K562 (cell line): ENCODE measurements around the gene BTF3L4. TPM values are rescaled to one million over a fixed set of nuclear protein-coding genes. Genes with fewer than 3 reads are reported as not detected.
A peak's percentile ranks its signal among the peaks of the same experiment; 100 is the strongest.

Experiments used
- ATF1 ChIP-seq, 2 experiments: fragments of 450-650 bp in 1 of 2; IDR thresholded peaks; 2 replicates each; pipeline ENCODE4 v1.6.1; 2016; ENCODE audit warnings: missing compliant biosample characterization in 1 of 2, missing genetic modification characterization in 1 of 2
- BRD4 ChIP-seq: fragments of 200-600 bp; sonication (generic); IDR thresholded peaks from 2 replicates; pipeline ENCODE4 v1.6.1; 2017; ENCODE audit warnings: inconsistent platforms
- BRD9 ChIP-seq: fragments of 450-650 bp; IDR thresholded peaks from 2 replicates; pipeline ENCODE4 v1.6.1; 2018; ENCODE audit warnings: low read depth; ENCODE audit not compliant: partially characterized antibody
- BRF1 ChIP-seq: IDR thresholded peaks from 3 replicates; pipeline ENCODE4 v1.6.1; 2011; ENCODE audit warnings: borderline replicate concordance, mild to moderate bottlenecking; ENCODE audit not compliant: insufficient read length; ENCODE audit errors: extremely low read depth
- CREM ChIP-seq: IDR thresholded peaks from 2 replicates; pipeline ENCODE4 v1.6.1; 2014; ENCODE audit warnings: antibody characterized with exemption, low read depth
- ETV5 ChIP-seq: sonication (generic); formaldehyde crosslinking; IDR thresholded peaks from 2 replicates; pipeline ENCODE4 v1.4.0; 2020; ENCODE audit warnings: low read depth, mild to moderate bottlenecking, missing genetic modification reagents
- GABPB2 ChIP-seq: fragments of 250-450 bp; sonication (Bioruptor Pico); conservative IDR thresholded peaks from 2 replicates; pipeline ENCODE4 v1.5.1; 2021; ENCODE audit warnings: mild to moderate bottlenecking
- MCM7 ChIP-seq, 2 experiments: fragments of 450-650 bp; IDR thresholded peaks; 2 replicates each; pipeline ENCODE4 v1.6.1; 2016 to 2018
- NR2C1 ChIP-seq, 2 experiments: fragments of 450-650 bp; IDR thresholded peaks; 2 replicates each; pipeline ENCODE4 v1.6.1; 2017; ENCODE audit warnings: mild to moderate bottlenecking in 2 of 2, antibody characterized with exemption in 1 of 2, inconsistent platforms in 1 of 2, missing compliant biosample characterization in 1 of 2, missing genetic modification characterization in 1 of 2
- NRF1 ChIP-seq, 2 experiments: fragments of 450-650 bp; IDR thresholded peaks in 1 of 2; conservative IDR thresholded peaks in 1 of 2; 2 replicates each; pipeline ENCODE4 v1.6.1; 2014; ENCODE audit warnings: mild to moderate bottlenecking in 2 of 2
- RAD21 ChIP-seq, 2 experiments: fragments of 250-450 bp in 1 of 2; fragments of 450-650 bp in 1 of 2; sonication (Bioruptor Pico) in 1 of 2; formaldehyde crosslinking in 1 of 2; IDR thresholded peaks in 1 of 2; conservative IDR thresholded peaks in 1 of 2; 2 replicates each; pipeline versions ENCODE4 v1.4.0 to v1.8.0; 2020 to 2022; ENCODE audit warnings: mild to moderate bottlenecking in 2 of 2, moderate library complexity in 1 of 2
- TAF15 ChIP-seq: fragments of 200-400 bp; formaldehyde crosslinking; IDR thresholded peaks from 2 replicates; pipeline ENCODE4 v1.6.1; 2017; ENCODE audit warnings: mild to moderate bottlenecking, low read depth, low read length, moderate library complexity
- U2AF2 ChIP-seq: fragments of 200-400 bp; formaldehyde crosslinking; optimal IDR thresholded peaks from 2 replicates; pipeline ENCODE3; 2017; ENCODE audit warnings: low read depth, mild to moderate bottlenecking, low read length
- ZNF324 ChIP-seq: fragments of 250-450 bp; sonication (Bioruptor Pico); IDR thresholded peaks from 2 replicates; pipeline ENCODE4 v1.4.0; 2020; ENCODE audit warnings: mild to moderate bottlenecking
- ZNF408 ChIP-seq: fragments of 250-450 bp; sonication (Bioruptor Pico); IDR thresholded peaks from 2 replicates; pipeline ENCODE4 v1.4.0; 2020; ENCODE audit warnings: low read depth, mild to moderate bottlenecking, moderate library complexity
- ZNF79 ChIP-seq: fragments of 250-450 bp; sonication (Bioruptor Pico); IDR thresholded peaks from 2 replicates; pipeline ENCODE4 v1.4.0; 2020; ENCODE audit warnings: low read depth, mild to moderate bottlenecking, moderate library complexity
- ZNF830 ChIP-seq: fragments of 250-450 bp; sonication (Bioruptor Pico); IDR thresholded peaks from 2 replicates; pipeline ENCODE4 v1.5.0; 2021; ENCODE audit warnings: mild to moderate bottlenecking
- polyA plus RNA-seq, 8 experiments: library from polyadenylated mRNA; depleted of rRNA in 4 of 8; stranded (reverse) in 5 of 8; unstranded in 3 of 8; fragments of >200 nt; fragmentation: Nextera tagmentation in 2 of 8; fragmentation: Illumina TruSeq in 1 of 8; extraction: Ambion mirVana in 2 of 8; extraction: Trizol in 1 of 8; gene quantifications; 2 replicates each; pipeline versions ENCODE4 v1.2.1 to v1.2.3, GENCODE V29; 2011 to 2014; ENCODE audit warnings: inconsistent platforms in 1 of 8, missing spikeins in 1 of 8
- total RNA-seq, 7 experiments: library from RNA; depleted of rRNA in 6 of 7; stranded (reverse); fragments of >200 nt in 6 of 7; fragmentation: Illumina TruSeq in 2 of 7; extraction: Trizol in 2 of 7; gene quantifications; 2 replicates each; pipeline versions ENCODE4 v1.2.1 to v1.2.3, GENCODE V29; 2011 to 2021; ENCODE audit warnings: low replicate concordance in 1 of 7
- TF ChIP-seq, protein P1 (sequence below): fragments of 450-650 bp; IDR thresholded peaks from 2 replicates; pipeline ENCODE4 v1.6.1; 2018; ENCODE audit not compliant: partially characterized antibody
- TF ChIP-seq, protein P2 (sequence below): fragments of 250-450 bp; sonication (Bioruptor Pico); IDR thresholded peaks from 2 replicates; pipeline ENCODE4 v1.5.0; 2021
- TF ChIP-seq, protein P3 (sequence below): fragments of 450-650 bp; IDR thresholded peaks from 2 replicates; pipeline ENCODE4 v1.6.1; 2016; ENCODE audit warnings: low read depth, mild to moderate bottlenecking, moderate library complexity
- TF ChIP-seq, protein P4 (sequence below): fragments of 450-650 bp; formaldehyde crosslinking; IDR thresholded peaks from 2 replicates; pipeline ENCODE4 v1.4.0; 2020; ENCODE audit warnings: mild to moderate bottlenecking, moderate library complexity

The BTF3L4 gene
- total and polyA plus RNA-seq, 9 of the 15 experiments (the other 6 are each of a cell fraction or from before 2014, with no cell fraction given): 40.1 to 106 (median 88.8) TPM

DNA sequence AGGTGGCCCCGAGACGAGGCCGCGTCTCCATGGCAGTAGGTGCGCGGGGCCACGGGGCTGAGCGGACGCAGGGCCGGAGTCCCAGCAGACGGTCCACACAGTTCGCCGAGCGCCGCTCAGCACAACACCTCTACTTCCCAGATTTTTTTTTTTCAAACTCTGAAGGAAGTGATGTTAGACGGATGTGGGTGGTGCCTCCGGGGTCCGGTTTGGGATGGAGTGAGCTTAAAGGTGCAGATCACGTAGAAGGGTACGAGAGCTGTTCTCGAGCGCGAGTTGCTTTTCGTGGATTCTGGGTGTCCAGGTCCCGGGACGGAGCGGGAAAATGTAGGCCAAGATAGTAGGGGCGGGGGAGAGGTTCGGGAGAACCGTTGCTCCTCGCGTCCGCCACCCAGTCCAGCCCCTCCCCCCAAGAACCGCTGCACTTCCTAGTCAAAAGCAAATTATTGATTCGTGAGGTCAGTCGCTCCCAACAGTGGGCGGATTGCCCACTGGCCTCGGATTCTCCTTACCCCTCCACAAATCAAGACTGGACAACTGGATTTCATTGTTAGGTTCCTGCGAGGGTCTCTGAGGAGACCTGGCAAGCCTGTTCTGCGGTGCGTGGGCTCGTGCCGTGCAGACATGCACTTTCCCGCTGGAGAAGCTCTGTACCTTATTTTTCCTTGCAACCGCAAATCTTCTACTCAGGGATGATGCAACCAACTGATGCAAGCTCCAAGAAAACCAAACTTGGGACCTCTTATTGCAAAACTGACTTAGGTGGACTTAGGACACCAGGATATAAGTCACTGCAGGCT lies 829 bp upstream of the BTF3L4 start, which contains the start of gene TXNDC12 (continued):
- TF ChIP-seq TAF15: no peak
- TF ChIP-seq NR2C1 (IDR thresholded peaks at IDR 0.05): 0 out of 2 replicates have a peak, but pooled peaks have one; percentile 4
- TF ChIP-seq NR2C1 (tag; IDR thresholded peaks at IDR 0.05): no peak
- no peak for TF ChIP-seq BRF1
- 0 out of 2 replicates have a peak, but pooled peaks have one; percentile 58 for TF ChIP-seq BRD4
- TF ChIP-seq, protein P1, sequence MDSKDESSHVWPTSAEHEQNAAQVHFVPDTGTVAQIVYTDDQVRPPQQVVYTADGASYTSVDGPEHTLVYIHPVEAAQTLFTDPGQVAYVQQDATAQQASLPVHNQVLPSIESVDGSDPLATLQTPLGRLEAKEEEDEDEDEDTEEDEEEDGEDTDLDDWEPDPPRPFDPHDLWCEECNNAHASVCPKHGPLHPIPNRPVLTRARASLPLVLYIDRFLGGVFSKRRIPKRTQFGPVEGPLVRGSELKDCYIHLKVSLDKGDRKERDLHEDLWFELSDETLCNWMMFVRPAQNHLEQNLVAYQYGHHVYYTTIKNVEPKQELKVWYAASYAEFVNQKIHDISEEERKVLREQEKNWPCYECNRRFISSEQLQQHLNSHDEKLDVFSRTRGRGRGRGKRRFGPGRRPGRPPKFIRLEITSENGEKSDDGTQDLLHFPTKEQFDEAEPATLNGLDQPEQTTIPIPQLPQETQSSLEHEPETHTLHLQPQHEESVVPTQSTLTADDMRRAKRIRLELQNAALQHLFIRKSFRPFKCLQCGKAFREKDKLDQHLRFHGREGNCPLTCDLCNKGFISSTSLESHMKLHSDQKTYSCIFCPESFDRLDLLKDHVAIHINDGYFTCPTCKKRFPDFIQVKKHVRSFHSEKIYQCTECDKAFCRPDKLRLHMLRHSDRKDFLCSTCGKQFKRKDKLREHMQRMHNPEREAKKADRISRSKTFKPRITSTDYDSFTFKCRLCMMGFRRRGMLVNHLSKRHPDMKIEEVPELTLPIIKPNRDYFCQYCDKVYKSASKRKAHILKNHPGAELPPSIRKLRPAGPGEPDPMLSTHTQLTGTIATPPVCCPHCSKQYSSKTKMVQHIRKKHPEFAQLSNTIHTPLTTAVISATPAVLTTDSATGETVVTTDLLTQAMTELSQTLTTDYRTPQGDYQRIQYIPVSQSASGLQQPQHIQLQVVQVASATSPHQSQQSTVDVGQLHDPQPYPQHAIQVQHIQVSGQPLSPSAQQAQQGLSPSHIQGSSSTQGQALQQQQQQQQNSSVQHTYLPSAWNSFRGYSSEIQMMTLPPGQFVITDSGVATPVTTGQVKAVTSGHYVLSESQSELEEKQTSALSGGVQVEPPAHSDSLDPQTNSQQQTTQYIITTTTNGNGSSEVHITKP: peak; percentile 27
- TF ChIP-seq ZNF408 (CRISPR knock-in tag): no peak
- TF ChIP-seq ETV5: peak; percentile 53; the same call in 1 of the 2 replicates
- TF ChIP-seq, protein P2, sequence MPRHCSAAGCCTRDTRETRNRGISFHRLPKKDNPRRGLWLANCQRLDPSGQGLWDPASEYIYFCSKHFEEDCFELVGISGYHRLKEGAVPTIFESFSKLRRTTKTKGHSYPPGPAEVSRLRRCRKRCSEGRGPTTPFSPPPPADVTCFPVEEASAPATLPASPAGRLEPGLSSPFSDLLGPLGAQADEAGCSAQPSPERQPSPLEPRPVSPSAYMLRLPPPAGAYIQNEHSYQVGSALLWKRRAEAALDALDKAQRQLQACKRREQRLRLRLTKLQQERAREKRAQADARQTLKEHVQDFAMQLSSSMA (CRISPR knock-in tag): peak; percentile 85
- peak; percentile 25 to 31; a peak in 2 of 4 replicates for TF ChIP-seq RAD21 (CRISPR knock-in tag; conservative IDR thresholded peaks at IDR 0.05 in 1 of 2, IDR thresholded peaks at IDR 0.05 in 1 of 2)
- no peak for TF ChIP-seq ZNF79 (CRISPR knock-in tag)
- TF ChIP-seq CREM: peak; percentile 85
- TF ChIP-seq, protein P3, sequence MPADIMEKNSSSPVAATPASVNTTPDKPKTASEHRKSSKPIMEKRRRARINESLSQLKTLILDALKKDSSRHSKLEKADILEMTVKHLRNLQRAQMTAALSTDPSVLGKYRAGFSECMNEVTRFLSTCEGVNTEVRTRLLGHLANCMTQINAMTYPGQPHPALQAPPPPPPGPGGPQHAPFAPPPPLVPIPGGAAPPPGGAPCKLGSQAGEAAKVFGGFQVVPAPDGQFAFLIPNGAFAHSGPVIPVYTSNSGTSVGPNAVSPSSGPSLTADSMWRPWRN: peak; percentile 66; the same call in 1 of the 2 replicates
- TF ChIP-seq U2AF2: no peak
- TF ChIP-seq ZNF324 (CRISPR knock-in tag): no peak; the same call in 1 of the 2 replicates
- TF ChIP-seq GABPB2 (CRISPR knock-in tag): no peak
- TF ChIP-seq MCM7 (IDR thresholded peaks at IDR 0.05): no peak
- no peak for TF ChIP-seq ATF1 (CRISPR knock-in tag; IDR thresholded peaks at IDR 0.05)
- TF ChIP-seq ATF1 (tag; IDR thresholded peaks at IDR 0.05): peak; percentile 87
- TF ChIP-seq BRD9: peak; percentile 86
- 0 out of 2 replicates have a peak, but pooled peaks have one; percentile 18 for TF ChIP-seq ZNF830 (CRISPR knock-in tag)
- TF ChIP-seq, protein P4, sequence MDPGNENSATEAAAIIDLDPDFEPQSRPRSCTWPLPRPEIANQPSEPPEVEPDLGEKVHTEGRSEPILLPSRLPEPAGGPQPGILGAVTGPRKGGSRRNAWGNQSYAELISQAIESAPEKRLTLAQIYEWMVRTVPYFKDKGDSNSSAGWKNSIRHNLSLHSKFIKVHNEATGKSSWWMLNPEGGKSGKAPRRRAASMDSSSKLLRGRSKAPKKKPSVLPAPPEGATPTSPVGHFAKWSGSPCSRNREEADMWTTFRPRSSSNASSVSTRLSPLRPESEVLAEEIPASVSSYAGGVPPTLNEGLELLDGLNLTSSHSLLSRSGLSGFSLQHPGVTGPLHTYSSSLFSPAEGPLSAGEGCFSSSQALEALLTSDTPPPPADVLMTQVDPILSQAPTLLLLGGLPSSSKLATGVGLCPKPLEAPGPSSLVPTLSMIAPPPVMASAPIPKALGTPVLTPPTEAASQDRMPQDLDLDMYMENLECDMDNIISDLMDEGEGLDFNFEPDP (CRISPR knock-in tag): no peak
- TF ChIP-seq NRF1 (conservative IDR thresholded peaks at IDR 0.05 in 1 of 2, IDR thresholded peaks at IDR 0.05 in 1 of 2): peak; percentile 83 to 86
